HG03066 (cell line): ENCODE data around the gene SCAND1.

ENCODE experiments used
- ATAC-seq: cut with Tn5 transposase; IDR thresholded peaks from one replicate; pipeline ENCODE4 v1.9.1; 2021; ENCODE audit warnings: low read depth; ENCODE audit not compliant: unreplicated experiment

The SCAND1 gene

GRCh38 chr20:35908007-35908406 lies 46.3 kb downstream of the SCAND1 start:
- no peak for ATAC-seq

- ATAC-seq: no peak
Measured at GRCh38 chr20:35907017-35907701, 47.1 kb downstream of the SCAND1 start.

- ATAC-seq: no peak
Measured at GRCh38 chr20:35904982-35905663, 49.2 kb downstream of the SCAND1 start.

- ATAC-seq: no peak
Measured at GRCh38 chr20:35903843-35904242, 50.5 kb downstream of the SCAND1 start.
